ENCODE measurements around the gene COL4A3.

- no peak for TF ChIP-seq CTCF (IDR thresholded peaks at IDR 0.05)
- no peak for TF ChIP-seq POLR2A (IDR thresholded peaks at IDR 0.05)
These were observed 144.4 kb downstream of the COL4A3 start for GRCh38 chr2:227308784-227309183.
